ENCODE measurements around the gene AP1G2. TPM values are rescaled to one million over a fixed set of nuclear protein-coding genes. Genes with fewer than 3 reads are reported as not detected.
A peak's percentile ranks its signal among the peaks of the same experiment; 100 is the strongest.

The AP1G2 gene
- total RNA-seq, 1 experiment from 2014 or later, result 7.8 TPM

GRCh38 chr14:23570806-23571483 is 3.4 kb upstream of the AP1G2 start:
- DNase-seq (ENCODE audit: low read depth), result no peak

GRCh38 chr14:23569443-23570151 is 2.0 kb upstream of the AP1G2 start:
- no peak for DNase-seq (ENCODE audit: low read depth)

- no peak for DNase-seq (ENCODE audit: low read depth)
Measured at GRCh38 chr14:23568600-23569331, 1.2 kb upstream of the AP1G2 start.

GRCh38 chr14:23568021-23568599 is 519 bp upstream of the AP1G2 start:
- DNase-seq (ENCODE audit: low read depth), result no peak

- DNase-seq (ENCODE audit: low read depth), result no peak
Measured at GRCh38 chr14:23566778-23567185, 809 bp downstream of the AP1G2 start.

- no peak for DNase-seq (ENCODE audit: low read depth)
Measured at GRCh38 chr14:23566112-23566777, 1.3 kb downstream of the AP1G2 start.

GRCh38 chr14:23565626-23566025 is 2.0 kb downstream of the AP1G2 start:
- DNase-seq (ENCODE audit: low read depth), result no peak

- no peak for DNase-seq (ENCODE audit: low read depth)
Measured at GRCh38 chr14:23564876-23565275, 2.7 kb downstream of the AP1G2 start.

GRCh38 chr14:23564181-23564812 is 3.3 kb downstream of the AP1G2 start:
- no peak for DNase-seq (ENCODE audit: low read depth)

GRCh38 chr14:23563473-23564180 is 4.0 kb downstream of the AP1G2 start:
- no peak for DNase-seq (ENCODE audit: low read depth)

- peak; percentile 35 for DNase-seq (ENCODE audit: low read depth)
Measured at GRCh38 chr14:23562822-23563472, 4.6 kb downstream of the AP1G2 start.

- DNase-seq (ENCODE audit: low read depth), result peak; percentile 80
Measured at GRCh38 chr14:23561873-23562821, 5.4 kb downstream of the AP1G2 start.

GRCh38 chr14:23561259-23561658 is 6.3 kb downstream of the AP1G2 start:
- no peak for DNase-seq (ENCODE audit: low read depth)

GRCh38 chr14:23559926-23560520 is 7.6 kb downstream of the AP1G2 start:
- no peak for DNase-seq (ENCODE audit: low read depth)

GRCh38 chr14:23559010-23559925 is 8.3 kb downstream of the AP1G2 start:
- peak; percentile 32 for DNase-seq (ENCODE audit: low read depth)

GRCh38 chr14:23558346-23559009 is 9.1 kb downstream of the AP1G2 start:
- no peak for DNase-seq (ENCODE audit: low read depth)

- no peak for DNase-seq (ENCODE audit: low read depth)
Measured at GRCh38 chr14:23557946-23558345, 9.6 kb downstream of the AP1G2 start.

All from RPMI7951 (cell line).